CD4-positive, alpha-beta T cell treated with Interleukin-6 for 4 hours (primary cell): ENCODE measurements around the gene GRID1.

ENCODE experiments used
- DNase-seq: peaks from one replicate; pipeline ENCODE4 v3.0.0-alpha.2; 2020; ENCODE audit warnings: mixed read lengths

The GRID1 gene

DNA sequence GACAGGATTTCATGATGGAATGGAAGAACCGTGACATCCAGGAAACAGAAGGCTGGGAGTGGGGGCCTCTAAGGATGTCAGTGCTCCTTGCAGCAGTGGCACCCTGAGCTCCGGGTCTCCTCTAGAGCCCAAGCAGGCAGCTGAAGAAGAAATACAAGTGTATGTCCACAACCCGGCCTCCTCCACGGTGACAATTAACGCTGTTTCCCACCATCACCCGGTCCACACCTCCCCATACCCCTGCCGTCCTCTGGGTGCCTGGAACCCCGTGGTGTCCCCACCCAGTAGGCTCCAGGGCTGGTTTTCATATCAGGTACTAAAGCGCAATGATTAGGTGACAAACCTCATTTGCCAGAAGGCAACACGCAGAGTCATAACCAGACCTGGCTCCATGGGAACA lies 30.3 kb downstream of the GRID1 start:
- DNase-seq: no peak

DNA sequence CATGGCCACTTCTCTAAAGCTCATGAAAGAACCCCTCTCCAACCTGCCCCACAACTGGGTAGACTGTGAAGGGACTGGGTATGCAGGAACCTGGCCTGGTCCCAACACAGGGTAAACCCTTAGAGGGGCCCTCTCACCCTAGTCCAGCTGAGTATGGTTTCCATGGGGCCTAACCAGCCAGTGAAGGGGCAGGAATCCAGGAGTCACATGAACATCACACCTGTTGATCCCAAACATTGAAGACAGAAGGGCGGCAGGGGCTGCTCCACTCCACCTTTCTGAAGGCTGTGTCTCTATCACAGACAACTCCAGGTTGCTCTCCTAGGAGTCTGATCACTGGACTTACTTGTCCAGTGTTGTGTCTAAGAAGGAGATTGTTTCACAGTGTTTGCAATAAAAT lies 30.8 kb downstream of the GRID1 start:
- no peak for DNase-seq

DNA sequence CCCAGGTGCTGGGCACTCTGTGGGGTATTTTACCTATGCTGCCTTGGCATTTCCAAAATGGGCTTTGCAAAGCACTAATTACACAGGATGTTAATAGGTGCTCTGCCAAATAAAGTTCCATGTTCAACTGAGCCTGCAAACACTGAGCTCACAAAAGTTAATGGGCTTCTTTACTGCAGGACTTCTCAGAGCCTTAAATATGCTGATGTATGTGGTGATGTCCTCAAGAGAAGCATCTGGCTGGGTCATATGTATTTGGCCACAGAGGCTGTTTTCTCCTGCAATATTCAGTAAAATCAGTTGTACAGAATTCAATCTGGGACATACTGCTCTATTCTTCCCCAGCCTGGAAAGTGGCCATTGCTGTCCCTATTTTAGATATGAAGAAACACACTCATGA lies 31.3 kb downstream of the GRID1 start:
- DNase-seq: no peak

DNA sequence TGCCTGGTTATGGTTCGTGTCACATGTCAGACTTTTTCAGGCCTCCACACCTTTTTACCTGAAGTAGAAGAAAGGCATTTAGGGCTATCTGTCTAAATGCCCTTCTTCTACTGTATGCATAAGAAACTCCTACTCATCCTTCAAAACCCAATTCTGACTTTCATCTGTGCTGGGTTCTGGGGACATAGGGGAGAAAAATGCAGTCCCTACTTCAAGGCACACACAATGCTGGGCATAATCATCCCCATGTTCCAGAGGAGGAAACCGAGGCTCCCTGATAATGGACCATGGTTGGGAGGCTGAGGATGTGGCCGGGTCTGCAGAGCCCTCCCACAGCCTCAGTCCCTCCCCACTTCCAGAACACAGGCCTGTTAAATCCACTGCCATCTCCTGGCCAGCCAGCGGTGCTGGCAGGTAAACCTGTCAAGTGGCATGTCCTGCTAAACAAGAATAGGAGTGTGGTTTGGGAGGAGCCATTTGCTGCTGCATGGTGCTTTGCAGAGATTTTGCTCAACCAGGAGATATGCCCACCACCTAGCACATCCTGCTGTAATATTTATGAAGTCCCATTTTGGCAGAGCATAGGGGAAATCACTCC lies 32.0 kb downstream of the GRID1 start:
- DNase-seq: no peak

DNA sequence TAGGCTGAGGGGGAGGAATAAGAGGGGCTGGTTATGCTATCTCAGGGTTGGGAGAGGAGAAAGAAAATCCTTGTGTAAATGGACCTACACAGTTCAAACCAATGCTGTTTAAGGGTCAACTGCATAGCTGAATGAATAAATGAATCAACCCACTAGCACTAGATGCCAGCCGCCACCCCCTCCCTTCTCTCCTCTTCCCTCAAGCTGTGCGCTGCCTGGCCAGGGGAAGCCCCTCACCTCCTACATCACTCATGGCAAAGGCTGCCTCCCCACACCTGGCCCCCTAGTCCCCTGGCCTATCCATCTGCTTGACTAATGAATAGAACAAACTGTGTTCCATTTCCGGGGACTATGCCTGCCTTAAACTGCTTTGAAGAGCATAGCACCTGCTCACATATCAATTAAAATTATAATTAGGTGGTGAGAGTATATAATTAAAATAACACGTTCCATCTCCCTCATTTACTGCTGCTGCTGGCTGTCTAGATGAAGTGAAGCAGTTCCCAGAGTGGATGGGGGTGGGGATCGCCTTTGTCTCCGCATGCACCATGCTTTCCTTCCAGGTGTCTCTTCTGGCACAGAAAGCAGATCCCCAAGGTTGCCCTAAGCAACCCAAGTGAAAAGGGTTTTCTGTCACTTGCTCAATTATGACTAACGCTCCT lies 32.6 kb downstream of the GRID1 start:
- DNase-seq: no peak

DNA sequence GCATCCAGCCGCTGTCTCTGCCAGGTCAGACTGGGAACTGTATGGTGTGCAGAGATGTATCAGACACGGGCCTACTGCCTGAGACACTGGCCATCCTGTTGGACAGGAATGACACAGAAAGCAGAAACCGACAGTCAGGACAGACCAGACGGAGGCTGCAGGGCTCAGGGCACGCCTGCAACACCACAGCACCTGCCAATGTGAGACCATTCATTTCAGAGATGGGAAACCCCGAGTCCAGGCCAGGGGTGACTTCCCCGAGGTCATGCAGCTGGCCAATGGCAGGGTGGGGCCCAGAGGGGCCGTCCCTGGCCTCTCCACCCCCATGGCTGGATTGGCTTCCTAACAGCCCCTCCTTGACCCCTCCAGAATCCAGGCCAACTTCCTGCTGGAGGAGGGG lies 34.7 kb downstream of the GRID1 start:
- no peak for DNase-seq

DNA sequence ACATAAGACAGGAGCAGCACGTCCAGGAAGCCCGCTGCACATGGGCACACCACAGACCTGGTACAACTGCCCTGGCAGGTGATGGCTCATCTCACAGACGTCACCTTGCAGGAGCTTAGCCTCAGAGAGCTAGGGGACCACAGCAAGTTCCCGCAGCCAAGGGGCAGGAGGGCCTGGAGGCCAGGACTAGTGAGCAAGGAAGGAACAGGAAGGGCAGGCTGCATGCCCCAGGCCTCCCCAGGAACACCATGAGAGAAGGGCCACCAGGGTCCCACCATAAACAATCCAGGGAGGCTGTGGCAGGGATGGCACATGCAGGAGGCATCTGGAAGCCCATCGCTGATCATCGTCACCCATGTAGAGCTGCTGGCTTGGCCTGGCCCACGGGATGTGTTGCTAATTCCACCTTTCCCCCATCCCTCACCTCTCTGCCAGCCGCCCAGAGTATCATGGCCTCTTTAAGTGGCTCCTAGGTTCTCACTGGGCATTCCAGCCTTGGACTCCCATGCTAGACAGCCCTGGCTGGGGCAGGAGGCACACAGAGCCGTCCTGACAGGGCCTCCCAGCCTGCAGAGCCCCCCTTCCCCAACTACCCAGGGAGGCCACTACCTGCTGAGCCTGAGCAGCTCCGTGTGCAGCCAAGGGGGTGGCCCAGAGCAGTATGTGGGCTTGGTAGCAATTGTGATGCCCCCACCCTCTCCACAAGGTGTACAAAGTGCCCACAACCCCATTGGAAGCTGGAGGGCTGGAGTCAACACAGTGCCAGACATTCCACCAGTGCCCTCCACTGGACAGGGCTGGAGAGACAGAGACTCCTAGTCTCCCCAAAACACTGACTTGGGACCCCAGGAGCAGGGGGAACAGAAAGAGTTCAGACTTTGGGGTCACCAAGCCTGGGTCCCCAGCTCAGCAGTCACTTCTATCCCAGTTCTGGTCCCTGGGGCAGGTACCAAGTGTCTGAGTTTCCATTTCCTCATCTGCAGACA lies 35.5 kb downstream of the GRID1 start:
- no peak for DNase-seq

DNA sequence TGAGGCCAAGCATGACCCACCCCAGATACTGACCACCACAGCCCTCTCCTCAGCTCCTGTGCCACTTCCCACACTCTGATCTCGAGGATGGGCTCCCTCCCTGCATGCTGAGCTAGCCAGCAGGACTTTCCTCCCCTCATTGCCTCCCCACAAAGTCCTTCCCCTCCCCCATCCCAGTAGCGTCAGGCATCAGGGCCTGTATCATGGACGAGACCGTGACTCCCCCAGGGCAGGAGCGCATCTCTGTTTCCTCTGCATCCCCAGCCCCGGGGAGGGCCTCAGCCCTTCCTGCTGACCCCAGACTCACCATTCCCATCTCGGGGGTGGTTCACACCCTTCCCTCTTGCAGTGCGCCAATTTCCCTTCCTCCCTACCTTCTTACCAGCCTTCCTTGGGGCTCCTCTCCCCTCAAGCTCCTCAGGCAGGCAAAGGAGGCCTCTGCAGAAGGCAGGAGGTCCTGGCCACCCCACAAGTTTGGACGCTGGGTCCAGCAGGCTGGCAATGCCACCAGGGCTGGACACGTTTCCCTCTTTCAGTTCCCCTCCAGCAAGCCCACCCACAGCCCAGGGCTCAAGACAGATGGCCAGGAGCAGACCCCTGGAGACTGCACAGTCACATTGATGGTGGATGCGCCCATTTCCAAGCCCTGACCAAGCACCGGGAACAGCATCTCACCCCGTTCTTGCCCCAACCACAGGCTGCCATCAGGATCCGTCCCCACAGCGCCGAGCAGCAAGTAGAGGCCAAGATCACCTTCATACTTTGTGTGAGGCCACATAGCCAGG lies 36.5 kb downstream of the GRID1 start:
- DNase-seq: no peak

DNA sequence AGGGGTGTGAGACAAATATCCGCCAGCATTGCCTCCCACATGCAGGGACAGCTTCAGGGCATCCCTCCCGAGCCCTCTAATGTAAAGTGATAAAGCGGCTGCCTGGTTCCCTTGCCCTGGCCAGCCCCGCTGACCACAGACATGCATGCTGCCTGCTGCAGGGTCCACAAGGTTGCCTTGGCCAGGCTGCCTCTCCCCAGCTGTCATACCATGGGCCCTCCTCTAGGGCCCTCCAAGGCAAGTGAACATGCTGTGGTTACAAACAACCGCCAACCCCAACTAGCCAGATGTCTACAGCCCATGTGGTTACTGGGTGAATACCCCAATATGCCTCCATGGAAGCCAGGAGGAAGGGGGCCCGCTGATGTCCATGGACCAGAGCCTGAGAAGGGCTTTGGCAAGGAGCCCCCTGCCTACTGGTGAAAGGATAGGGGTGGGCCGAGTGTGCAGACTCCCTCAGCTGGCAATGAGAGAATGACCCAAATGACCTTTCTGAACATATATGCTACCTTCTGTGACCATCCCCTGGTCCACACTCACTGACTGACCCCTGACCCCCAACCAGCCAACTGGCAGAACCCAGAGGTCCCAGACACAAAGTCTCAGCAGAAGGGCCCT lies 37.4 kb downstream of the GRID1 start:
- no peak for DNase-seq

DNA sequence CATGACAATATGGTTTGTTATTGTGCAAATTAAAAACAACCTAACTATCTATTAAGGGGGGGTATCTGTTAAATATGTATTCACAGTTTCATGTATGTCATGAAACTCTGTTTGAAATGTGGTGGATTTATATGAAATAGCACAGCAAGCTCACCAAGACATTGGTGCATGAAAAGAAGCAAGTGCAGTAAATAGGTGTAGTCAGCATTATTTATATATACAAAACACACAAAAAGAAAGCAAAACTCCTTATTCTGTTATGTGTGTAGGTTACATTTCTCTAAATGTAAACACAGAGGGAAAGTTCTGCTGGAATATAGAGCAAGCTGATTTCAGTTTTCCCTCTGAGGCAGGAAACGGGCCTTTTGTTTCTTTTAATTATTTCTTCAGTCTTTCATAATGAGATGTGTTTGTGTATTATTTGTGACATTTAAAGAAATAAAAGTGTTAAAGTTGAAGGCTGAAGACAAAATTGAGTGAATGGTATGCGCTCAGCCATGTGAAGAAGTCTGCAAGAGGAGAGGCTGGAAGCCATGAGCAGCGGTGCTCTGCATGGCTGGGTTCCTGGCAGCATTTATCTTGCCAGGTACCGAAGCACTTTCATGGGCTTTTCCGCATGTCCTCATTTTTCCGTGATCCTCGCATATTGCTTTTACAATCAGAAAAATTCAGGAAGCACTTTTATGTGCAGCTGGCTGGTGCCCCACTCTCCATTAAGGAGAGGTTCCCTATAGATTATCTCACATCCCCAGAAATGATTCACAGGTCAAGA lies 38.5 kb downstream of the GRID1 start:
- no peak for DNase-seq

DNA sequence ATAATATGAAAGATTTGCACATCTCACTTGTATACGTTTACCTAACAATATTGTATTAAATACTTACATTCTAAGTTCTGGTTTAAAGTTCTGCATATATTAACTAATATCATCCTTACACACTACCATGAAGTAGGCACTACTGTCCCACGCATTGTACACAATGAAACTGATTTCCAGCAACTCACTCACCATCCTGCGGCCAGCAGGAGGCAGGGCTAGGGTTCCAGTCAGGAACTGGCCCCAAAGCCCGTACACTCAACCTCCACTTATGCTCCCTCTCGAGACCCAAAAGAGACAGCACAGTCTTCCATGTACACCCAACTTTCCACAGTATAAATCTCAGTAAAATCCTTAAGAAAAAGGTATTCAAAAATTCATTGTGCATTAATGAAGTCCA lies 41.4 kb downstream of the GRID1 start:
- DNase-seq: no peak

DNA sequence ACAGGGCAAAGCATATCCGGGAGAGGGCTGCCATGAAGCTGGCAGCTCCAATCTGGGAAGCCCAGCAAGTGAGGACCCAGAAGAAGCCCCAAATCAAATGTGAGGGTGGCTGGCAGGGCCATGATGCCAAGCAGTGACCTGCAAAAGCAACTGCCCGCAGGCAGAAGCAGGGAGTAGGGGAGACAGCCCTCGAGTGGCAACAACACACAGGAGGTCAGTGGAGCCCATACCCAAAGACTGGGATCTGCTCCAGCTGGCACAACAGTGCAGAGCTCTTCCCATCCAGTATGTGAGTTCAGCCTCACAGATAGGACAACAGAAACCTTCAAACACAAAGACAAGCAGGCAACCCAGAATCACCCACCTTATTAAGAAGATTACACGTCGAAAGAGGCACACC lies 45.0 kb downstream of the GRID1 start:
- DNase-seq: no peak

DNA sequence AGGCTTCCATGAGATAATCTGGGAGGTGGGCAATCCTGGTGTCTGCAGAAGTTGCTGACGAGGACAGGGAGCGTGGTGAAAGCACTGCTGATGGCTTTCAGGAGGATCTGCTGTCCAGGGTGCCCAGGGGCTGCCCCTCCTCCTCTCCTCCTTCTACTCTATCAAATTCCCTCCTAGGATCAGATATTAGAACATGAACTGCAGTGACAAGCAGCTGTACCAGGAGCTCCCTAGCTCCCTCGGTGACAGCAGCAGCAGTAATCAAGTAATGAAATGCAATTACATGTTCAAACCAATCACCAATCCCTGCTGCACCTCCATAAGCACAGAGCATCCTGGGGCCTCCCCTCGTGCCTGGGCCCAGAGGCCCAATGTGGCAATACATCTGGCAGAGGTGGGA lies 46.9 kb downstream of the GRID1 start:
- DNase-seq: no peak

DNA sequence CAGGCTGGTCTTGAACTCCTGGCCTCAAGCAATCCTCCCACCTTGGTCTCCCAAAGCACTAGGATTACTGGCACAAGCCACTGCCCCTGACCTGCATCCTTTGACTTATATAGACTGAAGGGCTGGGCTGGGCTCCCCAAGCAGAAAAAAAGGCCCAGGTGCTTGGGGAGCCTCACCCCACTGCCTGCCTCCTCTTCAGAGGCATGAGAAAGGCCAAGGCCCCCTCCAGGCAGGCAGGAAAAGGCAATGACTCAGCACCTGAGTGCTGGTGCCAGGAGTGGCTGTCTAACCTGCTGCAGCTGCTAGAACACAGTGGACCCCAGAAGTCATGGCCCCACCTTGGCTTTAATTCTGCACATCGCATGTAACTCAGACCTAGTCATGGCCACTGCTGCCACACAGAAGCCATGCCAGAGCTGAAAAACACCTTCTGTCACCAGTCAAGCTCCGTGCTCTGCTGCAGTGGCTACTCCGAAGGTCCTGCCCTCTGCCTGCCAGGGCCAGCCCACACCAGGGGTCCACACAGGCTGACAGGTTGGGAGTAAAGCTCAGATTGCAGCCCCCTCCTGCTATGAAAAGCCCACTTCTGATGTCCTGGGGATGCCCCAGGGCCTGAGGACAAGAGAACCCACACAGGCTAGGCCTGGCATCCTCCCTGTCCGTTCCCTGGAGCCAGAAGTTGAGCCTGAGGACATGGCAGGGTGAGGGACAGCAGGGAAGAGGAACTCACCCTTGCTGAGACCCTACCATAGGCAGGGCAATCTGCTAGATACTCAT lies 48.5 kb downstream of the GRID1 start:
- DNase-seq: no peak

DNA sequence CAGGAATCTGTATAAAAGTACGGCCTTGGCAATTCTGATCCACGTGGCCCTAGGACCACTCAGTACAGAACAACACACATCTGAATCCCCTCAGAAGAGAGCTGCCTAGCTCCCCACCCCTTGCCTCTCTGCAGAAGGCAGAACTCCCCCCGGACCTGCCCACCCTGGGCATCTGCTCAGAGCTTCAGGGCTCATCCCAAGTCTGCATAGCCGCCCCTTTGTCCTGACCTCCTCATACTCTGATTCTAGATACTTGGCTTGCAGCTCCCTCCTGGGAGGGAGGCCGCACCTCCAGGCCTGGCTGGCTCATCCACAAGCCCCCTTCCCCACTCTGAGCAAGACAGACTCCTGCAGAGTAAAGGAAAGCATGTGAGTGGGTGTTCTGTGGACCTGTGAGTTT lies 49.6 kb downstream of the GRID1 start:
- DNase-seq: no peak

DNA sequence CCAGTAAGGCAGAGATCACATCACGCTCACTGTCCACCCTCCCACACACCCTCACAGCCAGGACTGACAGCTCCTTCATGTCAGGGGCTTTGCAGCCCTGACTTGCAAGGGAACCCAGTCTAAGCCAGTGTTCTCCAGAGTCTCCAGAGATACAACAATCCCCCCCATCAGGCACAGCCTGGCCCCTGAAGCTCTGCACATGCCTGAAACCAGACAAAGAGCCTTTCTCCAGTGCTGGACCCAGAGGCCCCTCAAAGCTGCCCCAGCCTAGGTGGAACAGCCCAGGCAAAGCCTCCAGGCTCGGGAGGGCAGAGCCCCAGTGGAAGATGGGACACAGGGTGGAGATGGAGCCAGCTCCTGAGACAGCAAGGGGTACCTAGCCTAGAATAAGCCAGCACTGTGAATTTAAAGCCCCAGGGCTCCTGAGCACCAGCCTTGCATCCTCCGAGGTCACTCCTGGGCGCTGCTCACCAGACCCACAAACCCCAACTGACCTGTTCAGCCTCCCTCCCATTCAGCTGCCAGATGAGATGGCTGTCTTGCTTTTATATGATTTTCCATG lies 50.2 kb downstream of the GRID1 start:
- no peak for DNase-seq

DNA sequence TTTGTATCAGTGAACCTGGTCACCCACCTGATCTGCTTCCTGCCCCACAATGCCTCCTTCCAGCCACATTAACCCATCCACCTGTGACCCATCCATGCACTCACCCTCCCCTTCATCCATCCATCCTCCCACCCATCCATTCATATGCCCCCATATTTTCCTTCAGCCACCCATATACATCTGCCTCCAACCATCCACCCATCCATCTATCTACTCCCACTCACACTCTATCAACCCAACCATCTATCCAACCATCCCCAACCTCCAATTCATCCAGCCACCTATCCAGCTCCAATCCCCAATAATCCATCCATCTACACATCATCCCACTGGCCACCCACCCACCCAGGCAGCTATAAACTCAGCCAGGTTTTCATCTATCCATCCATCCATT lies 51.0 kb downstream of the GRID1 start:
- no peak for DNase-seq

DNA sequence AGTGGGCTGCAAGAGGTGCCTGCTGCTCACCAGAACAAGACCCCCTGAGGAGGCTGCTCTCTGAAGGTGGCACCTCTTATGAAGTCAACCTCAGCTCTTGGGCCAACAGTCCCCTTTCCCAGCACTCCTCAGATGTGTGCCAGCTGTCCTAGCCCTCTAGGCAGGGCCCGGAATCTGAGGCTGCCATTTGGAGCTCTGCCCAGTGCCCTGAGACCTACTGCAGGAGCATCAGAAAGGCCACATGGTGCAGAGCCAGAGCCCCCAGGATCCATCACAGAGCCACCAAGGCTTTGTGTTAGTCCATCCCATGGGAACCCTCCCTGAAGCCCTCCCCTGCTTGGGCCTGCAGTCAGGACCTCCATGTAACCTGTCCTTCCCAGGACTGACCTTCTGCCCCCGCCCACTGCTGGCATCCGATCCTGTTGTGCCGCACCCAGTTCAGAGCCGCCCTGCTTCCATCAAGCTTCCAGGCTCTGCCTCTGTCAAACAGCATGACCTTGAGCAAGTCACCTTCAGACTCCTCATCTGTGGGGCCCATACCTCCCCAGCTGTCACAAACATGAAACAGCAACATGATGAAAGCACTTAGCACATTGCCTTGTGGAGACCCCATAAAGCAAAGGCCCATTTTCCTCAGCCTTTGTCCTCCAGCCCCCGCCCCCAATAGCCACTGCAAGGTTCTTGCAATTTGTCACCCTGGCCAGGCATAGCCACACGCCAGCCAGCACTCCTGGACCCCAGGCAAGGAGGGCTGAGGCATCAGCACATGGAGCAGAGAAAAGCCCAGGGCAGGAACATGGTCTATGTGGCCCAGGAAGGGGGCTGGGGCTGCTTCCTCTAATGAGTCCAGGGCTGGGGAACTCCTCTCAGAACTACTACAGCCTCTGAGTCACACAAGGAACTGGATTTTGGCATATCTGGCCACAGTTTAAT lies 51.7 kb downstream of the GRID1 start:
- DNase-seq: no peak

DNA sequence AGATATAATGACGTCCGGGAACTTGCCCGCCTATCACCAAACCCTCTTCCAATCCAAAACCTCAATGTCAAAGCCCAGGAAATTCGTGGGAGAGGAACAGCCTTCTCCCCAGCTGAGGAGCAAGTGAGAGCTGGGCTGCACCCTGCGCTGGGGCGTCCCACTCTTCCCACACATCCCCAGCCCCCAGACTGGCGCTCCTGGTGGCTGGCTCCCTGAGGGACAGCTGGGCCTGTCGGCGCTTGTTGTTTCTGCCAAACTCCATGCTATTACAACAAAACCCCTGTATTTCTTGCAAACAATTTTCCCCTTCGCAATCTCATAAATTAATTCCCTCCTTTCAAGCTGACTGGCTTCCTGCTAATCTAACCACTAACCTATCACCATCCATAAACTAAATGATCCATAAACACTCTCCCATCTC lies 53.0 kb downstream of the GRID1 start:
- DNase-seq: no peak
